Upper lobe of left lung (tissue), 4 donors: ENCODE results near the gene NCS1.

Source experiments
- CTCF ChIP-seq, 6 experiments: fragments of 450-650 bp in 4 of 6; fragments of 200-600 bp in 2 of 6; sonication (generic) in 2 of 6; IDR thresholded peaks; one replicate each; pipeline ENCODE4 v1.5.1; 2016 to 2019; ENCODE audit warnings: antibody characterized with exemption in 6 of 6
- EP300 ChIP-seq, 4 donors: sonication (generic); formaldehyde crosslinking; IDR thresholded peaks; one replicate each; pipeline ENCODE4 v1.5.1; 2017; ENCODE audit warnings: antibody characterized with exemption in 4 of 4, control low read depth in 2 of 4
- POLR2A ChIP-seq, 4 donors: fragments of 450-650 bp; IDR thresholded peaks; one replicate each; pipeline ENCODE4 v1.5.1; 2016 to 2017; ENCODE audit warnings: antibody characterized with exemption in 4 of 4, mild to moderate bottlenecking in 2 of 4

GRCh38 chr9:130236436-130236985, 64.3 kb downstream of the NCS1 start:
- TF ChIP-seq EP300 (IDR thresholded peaks at IDR 0.05) (no peak), CTCF (IDR thresholded peaks at IDR 0.05) (peak in 1 of 6 experiments; percentile 6), POLR2A (IDR thresholded peaks at IDR 0.05) (no peak)
